ENCODE data around the gene EPOP. TPM values are rescaled to one million over a fixed set of nuclear protein-coding genes. Genes with fewer than 3 reads are reported as not detected.

The EPOP gene
- total and polyA plus RNA-seq, 2 donors (not counting 3 experiments of a cell fraction or from before 2014, with no cell fraction given): 0.43 to 2.9 TPM

DNA sequence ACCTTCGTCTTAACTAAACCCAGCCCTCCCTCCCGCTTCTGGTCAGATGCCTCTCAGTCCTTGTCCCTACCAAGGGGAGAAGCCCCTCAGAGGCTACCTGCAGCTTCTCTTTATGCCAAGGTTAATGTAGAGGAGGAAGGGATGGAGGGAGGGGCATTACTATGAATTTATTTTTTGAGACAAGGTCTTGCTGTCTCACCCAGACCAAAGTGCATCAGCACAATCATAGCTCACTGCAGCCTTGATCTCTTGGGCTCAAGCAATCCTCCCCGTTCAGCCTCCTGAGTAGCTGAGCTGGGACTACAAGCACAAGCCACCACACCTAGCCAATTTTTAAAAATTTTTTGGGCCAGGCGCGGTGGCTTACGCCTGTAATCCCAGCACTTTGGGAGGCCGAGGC is 15.3 kb downstream of the EPOP start:
- Histone ChIP-seq H3K4me2 (ENCODE audit: insufficient read depth, low read length) (no peak overlapping the region), H4K20me1 (replicated peaks; ENCODE audit: control insufficient read depth, extremely low read depth, insufficient read depth, low read length) (no peaks in the 10 kb centered on the region), H3K9me3 (replicated peaks; ENCODE audit: control insufficient read depth, insufficient read depth, low read length) (no peaks in the 10 kb centered on the region), H3K9me1 (replicated peaks; ENCODE audit: control insufficient read depth, extremely low read depth, insufficient read depth, low read length) (no peaks in the 10 kb centered on the region), H3K4me3 (replicated peaks in 1 of 3; ENCODE audit: insufficient read depth in 1 of 3, low read depth in 1 of 3, low read length in 3 of 3) (no peak overlapping the region), H3K27ac (ENCODE audit: insufficient read depth, low read depth, low read length) (no peak overlapping the region), H3K9ac (replicated peaks; ENCODE audit: extremely low read depth, insufficient read depth, low read length) (no peak overlapping the region), H3K4me1 (ENCODE audit: control insufficient read depth, extremely low read depth, insufficient read depth, low read length) (no peaks in the 10 kb centered on the region), H2AFZ (ENCODE audit: low read depth, low read length) (no peak overlapping the region), H3K79me2 (ENCODE audit: control insufficient read depth, insufficient read depth, low read length) (no peaks in the 10 kb centered on the region), H3K36me3 (ENCODE audit: control insufficient read depth in 2 of 2, extremely low read depth in 1 of 2, insufficient read depth in 2 of 2, low read length in 2 of 2) (no peaks in the 10 kb centered on the region), H3K27me3 (ENCODE audit: control insufficient read depth in 2 of 2, insufficient read depth in 2 of 2, low read length in 2 of 2) (peaks cover 3 to 6% of the 10 kb centered on the region in 2 experiments)
- CTCF ChIA-PET: interaction anchor here (1.3 to 3.2 kb wide), 4 partner anchors 18 to 113 kb away, joined by 3 to 13 read pairs (median 8); no protein-coding TSS in a partner anchor
- dilution Hi-C loops (cut with MboI; ENCODE audit: extremely low pct_ligation_motif_present, low sequenced_read_pairs) (no loop called here), intact Hi-C loops (cut with micrococcal nuclease) (no loop called here)
- FAIRE-seq (no peak), DNase-seq (ENCODE audit: low read depth, low spot score) (no peak)
- POLR2A ChIA-PET: no interaction called here
- no peak for TF ChIP-seq MYC (IDR thresholded peaks at IDR 0.05; ENCODE audit: low read depth, low read length)
- no peak for TF ChIP-seq EZH2 (IDR thresholded peaks at IDR 0.05; ENCODE audit: borderline replicate concordance, low read depth, low read length, severe bottlenecking)
- no TSS peak for BruUV-seq (replicated peaks)

- Histone ChIP-seq H3K9me1 (replicated peaks; ENCODE audit: control insufficient read depth, extremely low read depth, insufficient read depth, low read length) (no peaks in the 10 kb centered on the region), H3K27me3 (ENCODE audit: control insufficient read depth in 2 of 2, insufficient read depth in 2 of 2, low read length in 2 of 2) (peaks cover 7 to 10% of the 10 kb centered on the region in 2 experiments), H3K36me3 (ENCODE audit: control insufficient read depth in 2 of 2, extremely low read depth in 1 of 2, insufficient read depth in 2 of 2, low read length in 2 of 2) (no peaks in the 10 kb centered on the region), H3K9me3 (replicated peaks; ENCODE audit: control insufficient read depth, insufficient read depth, low read length) (no peaks in the 10 kb centered on the region), H3K4me1 (ENCODE audit: control insufficient read depth, extremely low read depth, insufficient read depth, low read length) (no peaks in the 10 kb centered on the region), H2AFZ (ENCODE audit: low read depth, low read length) (no peak overlapping the region), H3K9ac (replicated peaks; ENCODE audit: extremely low read depth, insufficient read depth, low read length) (no peak overlapping the region), H4K20me1 (replicated peaks; ENCODE audit: control insufficient read depth, extremely low read depth, insufficient read depth, low read length) (no peaks in the 10 kb centered on the region), H3K4me2 (ENCODE audit: insufficient read depth, low read length) (no peak overlapping the region), H3K79me2 (ENCODE audit: control insufficient read depth, insufficient read depth, low read length) (no peaks in the 10 kb centered on the region), H3K27ac (ENCODE audit: insufficient read depth, low read depth, low read length) (no peak overlapping the region), H3K4me3 (replicated peaks in 1 of 3; ENCODE audit: insufficient read depth in 1 of 3, low read depth in 1 of 3, low read length in 3 of 3) (no peak overlapping the region)
- no TSS peak for BruUV-seq (replicated peaks)
- CTCF ChIA-PET: interaction anchor here (0.9 to 3.2 kb wide), 4 partner anchors 9 to 100 kb away, joined by 3 to 13 read pairs (median 5); no protein-coding TSS in a partner anchor
- TF ChIP-seq EZH2 (IDR thresholded peaks at IDR 0.05; ENCODE audit: borderline replicate concordance, low read depth, low read length, severe bottlenecking) (no peak), MAX (IDR thresholded peaks at IDR 0.05; ENCODE audit: insufficient read depth, insufficient read length) (no peak), CTCF (IDR thresholded peaks at IDR 0.05; ENCODE audit: extremely low read depth in 1 of 2, insufficient read depth in 1 of 2, low read depth in 1 of 2, low read length in 2 of 2) (no peak), FOS (IDR thresholded peaks at IDR 0.05; ENCODE audit: borderline replicate concordance, insufficient read depth, low read length) (no peak), JUN (IDR thresholded peaks at IDR 0.05; ENCODE audit: borderline replicate concordance, insufficient read depth, insufficient read length, low read depth) (no peak), POLR2A (IDR thresholded peaks at IDR 0.05; ENCODE audit: low read depth, low read length) (no peak), GATA2 (IDR thresholded peaks at IDR 0.05; ENCODE audit: insufficient read depth, insufficient read length, low read depth, low read length) (no peak), MYC (IDR thresholded peaks at IDR 0.05; ENCODE audit: low read depth, low read length) (no peak), POLR2AphosphoS5 (IDR thresholded peaks at IDR 0.05; ENCODE audit: insufficient read depth, low read depth, low read length) (no peak)
- dilution Hi-C loops (cut with MboI; ENCODE audit: extremely low pct_ligation_motif_present, low sequenced_read_pairs): no loop called here
- no peak for DNase-seq (ENCODE audit: low read depth, low spot score)
- no peak for FAIRE-seq
- POLR2A ChIA-PET: no interaction called here
- intact Hi-C loops (cut with micrococcal nuclease): no loop called here
Measured at GRCh38 chr17:38658741-38659345, 15.9 kb downstream of the EPOP start.

Data from endothelial cell of umbilical vein (primary cell).